PC-3 (cell line): ENCODE results near the gene AHCYL1.

Source experiments
- CTCF ChIP-seq: fragments of 300-600 bp; sonication (generic); conservative IDR thresholded peaks from 2 replicates; pipeline ENCODE4 v1.5.1; 2017; ENCODE audit warnings: antibody characterized with exemption, low read depth, mild to moderate bottlenecking, low read length
- EZH2 ChIP-seq: fragments of 300-600 bp; sonication (generic); IDR thresholded peaks from one replicate; pipeline ENCODE4 v1.6.1; 2017; ENCODE audit warnings: antibody characterized with exemption, mild to moderate bottlenecking, low read length; ENCODE audit not compliant: unreplicated experiment
- EZH2phosphoT487 ChIP-seq: fragments of 300-600 bp; sonication (generic); IDR thresholded peaks from 2 replicates; pipeline ENCODE4 v1.6.1; 2018; ENCODE audit warnings: mild to moderate bottlenecking, antibody characterized with exemption, low read length, borderline replicate concordance

- TF ChIP-seq CTCF (no peak), EZH2 (no peak), EZH2phosphoT487 (no peak)
Measured at GRCh38 chr1:110060662-110061060, 76.1 kb downstream of the AHCYL1 start.
